A549 (cell line): Measurements from ENCODE around the gene HOXA10. TPM values are rescaled to one million over a fixed set of nuclear protein-coding genes. Genes with fewer than 3 reads are reported as not detected.

Experiments used
- ATAC-seq, 2 experiments: fragments of 200-7000 bp in 1 of 2; fragments of >200 bp in 1 of 2; cut with Nextera tagmentation in 1 of 2; cut with Tn5 transposase in 1 of 2; 3 replicates each; pipeline versions ENCODE4 v1.8.0 to v1.9.1; 2018 to 2020; ENCODE audit warnings: mild to moderate bottlenecking in 1 of 2, moderate library complexity in 1 of 2
- CTCF ChIA-PET: fragments of 300-600 bp; sonication (Branson Sonifier 250); formaldehyde crosslinking; extraction: SDS; loops from one replicate; lab custom pipeline; 2021; ENCODE audit warnings: antibody characterized with exemption, inconsistent platforms; lab: Yijun Ruan, JAX
- POLR2A ChIA-PET: fragments of 350-600 bp; formaldehyde crosslinking; extraction: SDS; loops from one replicate; lab custom pipeline; 2021; ENCODE audit warnings: antibody characterized with exemption, inconsistent platforms; lab: Yijun Ruan, JAX
- DNase-seq, 2 experiments: peaks; one replicate each; pipeline versions ENCODE4 v3.0.0 to v3.0.0-alpha.2; 2011 to 2016; ENCODE audit warnings: low read depth in 1 of 2, low spot score in 1 of 2
- FAIRE-seq: peaks from 2 replicates; lab custom pipeline; 2011; peaks lifted over from hg19 to GRCh38; lab: Jason Lieb, UNC
- H3K27ac ChIP-seq, 2 experiments: fragments of >200 bp; sonication (Bioruptor Twin); formaldehyde crosslinking; 3 replicates each; pipeline ENCODE4 v1.5.1; 2016 to 2017
- H3K4me1 ChIP-seq: fragments of >200 bp; sonication (Bioruptor Twin); formaldehyde crosslinking; 3 replicates; pipeline ENCODE4 v1.6.1; 2016
- H3K4me2 ChIP-seq: fragments of >200 bp; sonication (Bioruptor Twin); formaldehyde crosslinking; 3 replicates; pipeline ENCODE4 v1.6.1; 2016
- H3K4me3 ChIP-seq: fragments of >200 bp; sonication (Bioruptor Twin); formaldehyde crosslinking; 3 replicates; pipeline ENCODE4 v1.5.1; 2016
- H3K9me3 ChIP-seq: fragments of >200 bp; sonication (Bioruptor Twin); formaldehyde crosslinking; 3 replicates; pipeline ENCODE4 v1.6.1; 2016
- ATOH8 ChIP-seq: fragments of 250-450 bp; sonication (Bioruptor Pico); IDR thresholded peaks from 2 replicates; pipeline ENCODE4 v1.5.0; 2020; ENCODE audit warnings: low read depth, mild to moderate bottlenecking, moderate library complexity
- CHD2 ChIP-seq: fragments of 150-350 bp; IDR thresholded peaks from 2 replicates; pipeline ENCODE4 v1.6.1; 2014; ENCODE audit warnings: low read length; ENCODE audit not compliant: partially characterized antibody
- CHD4 ChIP-seq: fragments of 200-600 bp; sonication (generic); IDR thresholded peaks from 2 replicates; pipeline ENCODE4 v1.6.1; 2016; ENCODE audit warnings: antibody characterized with exemption, mild to moderate bottlenecking, borderline replicate concordance
- CTCF ChIP-seq: fragments of >200 bp; sonication (Bioruptor Twin); formaldehyde crosslinking; IDR thresholded peaks from 3 replicates; pipeline ENCODE4 v1.5.1; 2016
- EP300 ChIP-seq, 2 experiments: fragments of >200 bp; sonication (Bioruptor Twin); formaldehyde crosslinking; IDR thresholded peaks; 2 replicates in 1 of 2; 3 replicates in 1 of 2; pipeline ENCODE4 v1.6.1; 2016 to 2017
- FOSB ChIP-seq: fragments of 250-450 bp; sonication (Bioruptor Pico); IDR thresholded peaks from 2 replicates; pipeline ENCODE4 v1.5.0; 2020; ENCODE audit warnings: mild to moderate bottlenecking, moderate library complexity
- FOSL2 ChIP-seq, 2 experiments: fragments of 450-650 bp in 1 of 2; fragments of >200 bp in 1 of 2; sonication (Bioruptor Twin) in 1 of 2; formaldehyde crosslinking; IDR thresholded peaks; 2 replicates each; pipeline versions ENCODE4 v1.5.0 to v1.6.1; 2016 to 2020; ENCODE audit warnings: mild to moderate bottlenecking in 1 of 2, moderate library complexity in 1 of 2
- HDAC2 ChIP-seq: fragments of 200-600 bp; sonication (generic); IDR thresholded peaks from 2 replicates; pipeline ENCODE4 v1.6.1; 2016
- HEYL ChIP-seq: fragments of 250-450 bp; sonication (Bioruptor Pico); IDR thresholded peaks from 2 replicates; pipeline ENCODE4 v1.8.0; 2021; ENCODE audit warnings: mild to moderate bottlenecking, moderate library complexity
- HMGXB4 ChIP-seq: fragments of 250-450 bp; sonication (Bioruptor Pico); IDR thresholded peaks from 2 replicates; pipeline ENCODE4 v1.5.0; 2021; ENCODE audit warnings: mild to moderate bottlenecking, moderate library complexity, borderline replicate concordance
- HOXB13 ChIP-seq: fragments of 250-450 bp; sonication (Bioruptor Pico); IDR thresholded peaks from 2 replicates; pipeline ENCODE4 v1.5.0; 2020; ENCODE audit warnings: low read depth, mild to moderate bottlenecking, moderate library complexity
- JUN ChIP-seq, 2 experiments: fragments of >200 bp; sonication (Bioruptor Twin); formaldehyde crosslinking; IDR thresholded peaks; 2 replicates in 1 of 2; 3 replicates in 1 of 2; pipeline ENCODE4 v1.6.1; 2016 to 2017
- JUNB ChIP-seq: fragments of >200 bp; sonication (Bioruptor Twin); formaldehyde crosslinking; IDR thresholded peaks from 2 replicates; pipeline ENCODE4 v1.6.1; 2016
- MAX ChIP-seq: IDR thresholded peaks from 2 replicates; pipeline ENCODE4 v1.6.1; 2012
- MYC ChIP-seq: IDR thresholded peaks from 2 replicates; pipeline ENCODE4 v1.6.1; 2012; ENCODE audit warnings: mild to moderate bottlenecking, inconsistent platforms, low read length, improper control_type of control experiment, borderline replicate concordance
- PBX3 ChIP-seq: IDR thresholded peaks from 2 replicates; pipeline ENCODE4 v1.6.1; 2012
- PHF8 ChIP-seq: fragments of 200-600 bp; sonication (generic); IDR thresholded peaks from 2 replicates; pipeline ENCODE4 v1.6.1; 2016; ENCODE audit warnings: low read depth, mild to moderate bottlenecking, antibody characterized with exemption, moderate library complexity, borderline replicate concordance
- RARB ChIP-seq: fragments of 250-450 bp; sonication (Bioruptor Pico); IDR thresholded peaks from 2 replicates; pipeline ENCODE4 v1.8.0; 2021; ENCODE audit warnings: mild to moderate bottlenecking, moderate library complexity
- RNF2 ChIP-seq: fragments of 200-600 bp; sonication (generic); IDR thresholded peaks from 2 replicates; pipeline ENCODE4 v1.6.1; 2016; ENCODE audit warnings: low read depth, mild to moderate bottlenecking, antibody characterized with exemption, moderate library complexity, borderline replicate concordance
- SMC3 ChIP-seq: fragments of >200 bp; sonication (Bioruptor Twin); formaldehyde crosslinking; IDR thresholded peaks from 3 replicates; pipeline ENCODE4 v1.6.1; 2018; ENCODE audit warnings: inconsistent platforms
- TFCP2L1 ChIP-seq: fragments of 250-450 bp; sonication (Bioruptor Pico); IDR thresholded peaks from 2 replicates; pipeline ENCODE4 v1.5.0; 2021; ENCODE audit warnings: mild to moderate bottlenecking
- TP53 ChIP-seq: fragments of 250-450 bp; sonication (Bioruptor Pico); IDR thresholded peaks from 2 replicates; pipeline ENCODE4 v1.5.0; 2021; ENCODE audit warnings: mild to moderate bottlenecking, moderate library complexity
- USF2 ChIP-seq: fragments of 450-650 bp; IDR thresholded peaks from 2 replicates; pipeline ENCODE4 v1.6.1; 2014; ENCODE audit warnings: antibody characterized with exemption
- ZC3H11A ChIP-seq: fragments of 450-650 bp; IDR thresholded peaks from 2 replicates; pipeline ENCODE4 v1.6.1; 2014; ENCODE audit warnings: antibody characterized with exemption, mild to moderate bottlenecking
- ZFP36 ChIP-seq: fragments of 450-650 bp; IDR thresholded peaks from 2 replicates; pipeline ENCODE4 v1.6.1; 2014; ENCODE audit warnings: borderline replicate concordance; ENCODE audit not compliant: partially characterized antibody
- WGBS: methylation state at CpG from one replicate; pipeline ENCODE4 v1.1.6; 2017; ENCODE audit errors: missing lambda C conversion rate; 5-methylcytosine and 5-hydroxymethylcytosine counted together
- polyA plus RNA-seq, 4 experiments: library from polyadenylated mRNA; depleted of rRNA in 3 of 4; stranded (reverse); fragments of >200 nt; fragmentation: RNase III in 1 of 4; extraction: RNeasy Plus Mini Kit Qiagen cat#74134 plus additional on column Dnase treatment in 1 of 4; gene quantifications; 2 replicates in 3 of 4; 3 replicates in 1 of 4; pipeline ENCODE4 v1.2.3, GENCODE V29; 2011 to 2017

The HOXA10 gene
- polyA plus RNA-seq, 2 of the 4 experiments (the other 2 are of a cell fraction) = 5.2 to 7.7 TPM

- 61% methylated on average over 4 of the region's 4 CpGs for WGBS
- POLR2A ChIA-PET = no interaction called here
- H3K4me3 ChIP-seq = no peak overlapping the region
- no peak for ATAC-seq
- TF ChIP-seq CHD2 = no peak
- TF ChIP-seq ATOH8 = no peak
- no peak for TF ChIP-seq CHD4
- no peak for TF ChIP-seq ZFP36
- TF ChIP-seq TP53 = no peak
- no peak for TF ChIP-seq FOSL2 (IDR thresholded peaks at IDR 0.05)
- TF ChIP-seq FOSL2 (CRISPR knock-in tag; IDR thresholded peaks at IDR 0.05) = no peak
- no peak for TF ChIP-seq RNF2
- TF ChIP-seq PBX3 = no peak
- TF ChIP-seq HMGXB4 = no peak
- no peak for TF ChIP-seq JUN (IDR thresholded peaks at IDR 0.05)
- TF ChIP-seq HEYL (CRISPR knock-in tag) = no peak
- TF ChIP-seq MAX = no peak
- TF ChIP-seq EP300 (IDR thresholded peaks at IDR 0.05) = no peak
- no peak for TF ChIP-seq TFCP2L1 (CRISPR knock-in tag)
- no peak for TF ChIP-seq SMC3
- no peak for TF ChIP-seq FOSB (CRISPR knock-in tag)
- no peak for TF ChIP-seq ZC3H11A
- TF ChIP-seq, all 56 proteins: peak for 0
- H3K4me1 ChIP-seq = peaks cover 9% of the 10 kb centered on the region; the same call in 2 of the 3 replicates
- H3K9me3 ChIP-seq = no peaks in the 10 kb centered on the region
- no peak overlapping the region for H3K4me2 ChIP-seq
- H3K27ac ChIP-seq = no peak overlapping the region
- DNase-seq (no peak), FAIRE-seq (no peak)
- CTCF ChIA-PET = interaction anchor here (1.0 to 3.8 kb wide), 17 partner anchors 9 to 888 kb away, joined by 4 to 48 read pairs (median 11); partner anchors contain the start of gene HOXA13
These were observed 34.9 kb upstream of the HOXA10 start for GRCh38 chr7:27208998-27209397.

GRCh38 chr7:27207348-27207985 is 33.3 kb upstream of the HOXA10 start:
- ATAC-seq (no peak), DNase-seq (no peak), FAIRE-seq (no peak)
- 62% methylated on average over 7 of the region's 7 CpGs for WGBS
- Histone ChIP-seq H3K27ac (no peak overlapping the region), H3K9me3 (no peaks in the 10 kb centered on the region), H3K4me3 (no peak overlapping the region), H3K4me2 (no peak overlapping the region), H3K4me1 (peaks cover 9% of the 10 kb centered on the region; the same call in 2 of the 3 replicates)
- ChIA-PET CTCF (interaction anchor here (0.6 to 2.1 kb wide), 7 partner anchors 12 to 886 kb away, joined by 3 to 11 read pairs (median 4); no protein-coding TSS in a partner anchor), POLR2A (no interaction called here)
- TF ChIP-seq USF2 (no peak), HMGXB4 (no peak), CTCF (no peak), PHF8 (no peak), MYC (no peak), HOXB13 (CRISPR knock-in tag) (no peak), JUNB (no peak), HDAC2 (no peak), EP300 (IDR thresholded peaks at IDR 0.05) (no peak), MAX (no peak), TFCP2L1 (CRISPR knock-in tag) (no peak), CHD2 (no peak), RARB (CRISPR knock-in tag) (no peak)
